H7 (cell line): ENCODE results near the gene KIRREL3. TPM values are rescaled to one million over a fixed set of nuclear protein-coding genes. Genes with fewer than 3 reads are reported as not detected.

Source experiments
- DNase-seq: peaks from one replicate; pipeline ENCODE4 v3.0.0; 2012
- H3K27me3 ChIP-seq: 2 replicates; pipeline ENCODE4 v1.6.0; 2011; ENCODE audit warnings: mild to moderate bottlenecking, low read length; ENCODE audit not compliant: control insufficient read depth, insufficient read depth
- H3K36me3 ChIP-seq: replicated peaks from 2 replicates; pipeline ENCODE4 v1.5.1; 2011; ENCODE audit warnings: low read length; ENCODE audit not compliant: control insufficient read depth, insufficient read depth
- H3K4me3 ChIP-seq: 2 replicates; pipeline ENCODE4 v1.5.1; 2011; ENCODE audit warnings: low read depth, mild to moderate bottlenecking, control low read depth, low read length, moderate library complexity; ENCODE audit not compliant: insufficient read depth
- total RNA-seq: library from RNA; depleted of rRNA; stranded (reverse); fragments of >200 nt; shearing (Covaris generic); gene quantifications from 2 replicates; pipeline ENCODE4 v1.2.3, GENCODE V29; 2014

The KIRREL3 gene
- total RNA-seq, 1 experiment from 2014 or later, result 0.10 TPM

GRCh38 chr11:126573325-126573978 is 427.1 kb downstream of the KIRREL3 start:
- no peak overlapping the region for H3K4me3 ChIP-seq
- no peaks in the 10 kb centered on the region for H3K36me3 ChIP-seq
- peak; percentile 86 for DNase-seq
- H3K27me3 ChIP-seq, result no peaks in the 10 kb centered on the region; the same call in 1 of the 2 replicates

- Histone ChIP-seq H3K27me3 (no peaks in the 10 kb centered on the region), H3K4me3 (no peak overlapping the region), H3K36me3 (no peaks in the 10 kb centered on the region)
- DNase-seq, result no peak
Measured at GRCh38 chr11:126570489-126570888, 430.1 kb downstream of the KIRREL3 start.

- Histone ChIP-seq H3K27me3 (no peaks in the 10 kb centered on the region), H3K4me3 (no peak overlapping the region), H3K36me3 (no peaks in the 10 kb centered on the region)
- DNase-seq, result no peak
Measured at GRCh38 chr11:126567419-126567818, 433.2 kb downstream of the KIRREL3 start.

- no peaks in the 10 kb centered on the region for H3K27me3 ChIP-seq
- no peaks in the 10 kb centered on the region for H3K36me3 ChIP-seq
- peak; percentile 71 for DNase-seq
- H3K4me3 ChIP-seq, result no peak overlapping the region
Measured at GRCh38 chr11:126564566-126564965, 436.0 kb downstream of the KIRREL3 start.

GRCh38 chr11:126561327-126561893 is 439.2 kb downstream of the KIRREL3 start:
- H3K27me3 ChIP-seq, result no peaks in the 10 kb centered on the region
- DNase-seq, result peak; percentile 79
- H3K4me3 ChIP-seq, result no peak overlapping the region
- no peaks in the 10 kb centered on the region for H3K36me3 ChIP-seq

GRCh38 chr11:126560221-126560620 is 440.3 kb downstream of the KIRREL3 start:
- no peak overlapping the region for H3K4me3 ChIP-seq
- no peaks in the 10 kb centered on the region for H3K27me3 ChIP-seq
- no peak for DNase-seq
- H3K36me3 ChIP-seq, result no peaks in the 10 kb centered on the region

- DNase-seq, result no peak
- Histone ChIP-seq H3K4me3 (no peak overlapping the region), H3K36me3 (no peaks in the 10 kb centered on the region), H3K27me3 (no peaks in the 10 kb centered on the region)
Measured at GRCh38 chr11:126548581-126549550, 451.7 kb downstream of the KIRREL3 start.

GRCh38 chr11:126547691-126548090 is 452.9 kb downstream of the KIRREL3 start:
- Histone ChIP-seq H3K36me3 (no peaks in the 10 kb centered on the region), H3K27me3 (no peaks in the 10 kb centered on the region), H3K4me3 (no peak overlapping the region)
- no peak for DNase-seq

- DNase-seq, result no peak
- Histone ChIP-seq H3K4me3 (no peak overlapping the region), H3K36me3 (no peaks in the 10 kb centered on the region), H3K27me3 (no peaks in the 10 kb centered on the region)
Measured at GRCh38 chr11:126547161-126547560, 453.4 kb downstream of the KIRREL3 start.

- no peak overlapping the region for H3K4me3 ChIP-seq
- no peaks in the 10 kb centered on the region for H3K27me3 ChIP-seq
Measured at GRCh38 chr11:126546694-126547093, 453.9 kb downstream of the KIRREL3 start.

GRCh38 chr11:126546191-126546590 is 454.4 kb downstream of the KIRREL3 start:
- H3K27me3 ChIP-seq, result no peaks in the 10 kb centered on the region

More at GRCh38 chr11:126546694-126547093, 453.9 kb downstream of the KIRREL3 start:
- no peaks in the 10 kb centered on the region for H3K36me3 ChIP-seq
- no peak for DNase-seq

GRCh38 chr11:126545057-126545555 is 455.5 kb downstream of the KIRREL3 start:
- Histone ChIP-seq H3K36me3 (no peaks in the 10 kb centered on the region), H3K27me3 (no peaks in the 10 kb centered on the region), H3K4me3 (no peak overlapping the region)
- DNase-seq, result no peak

More at GRCh38 chr11:126546191-126546590, 454.4 kb downstream of the KIRREL3 start:
- no peaks in the 10 kb centered on the region for H3K36me3 ChIP-seq
- DNase-seq, result no peak
- no peak overlapping the region for H3K4me3 ChIP-seq

- peak; percentile 83 for DNase-seq
- no peak overlapping the region for H3K4me3 ChIP-seq
- no peaks in the 10 kb centered on the region for H3K36me3 ChIP-seq
- H3K27me3 ChIP-seq, result no peaks in the 10 kb centered on the region
Measured at GRCh38 chr11:126544108-126545056, 456.2 kb downstream of the KIRREL3 start.

- no peak overlapping the region for H3K4me3 ChIP-seq
- DNase-seq, result peak; percentile 57
- H3K27me3 ChIP-seq, result no peaks in the 10 kb centered on the region
- H3K36me3 ChIP-seq, result no peaks in the 10 kb centered on the region
Measured at GRCh38 chr11:126543691-126544090, 456.9 kb downstream of the KIRREL3 start.
